Gastroesophageal sphincter (tissue), 3 donors: Measurements from ENCODE around the gene NCK2.

Source experiments
- EP300 ChIP-seq: sonication (generic); formaldehyde crosslinking; IDR thresholded peaks from one replicate; pipeline ENCODE4 v1.6.1; 2017; ENCODE audit warnings: antibody characterized with exemption, mild to moderate bottlenecking
- TF ChIP-seq, protein P1 (sequence below), 4 experiments: fragments of 200-600 bp in 2 of 4; fragments of 450-650 bp in 2 of 4; sonication (generic) in 1 of 4; IDR thresholded peaks; one replicate each; pipeline ENCODE4 v1.5.1; 2017 to 2019; ENCODE audit warnings: antibody characterized with exemption in 4 of 4, mild to moderate bottlenecking in 2 of 4, moderate library complexity in 2 of 4

- TF ChIP-seq, protein P1, sequence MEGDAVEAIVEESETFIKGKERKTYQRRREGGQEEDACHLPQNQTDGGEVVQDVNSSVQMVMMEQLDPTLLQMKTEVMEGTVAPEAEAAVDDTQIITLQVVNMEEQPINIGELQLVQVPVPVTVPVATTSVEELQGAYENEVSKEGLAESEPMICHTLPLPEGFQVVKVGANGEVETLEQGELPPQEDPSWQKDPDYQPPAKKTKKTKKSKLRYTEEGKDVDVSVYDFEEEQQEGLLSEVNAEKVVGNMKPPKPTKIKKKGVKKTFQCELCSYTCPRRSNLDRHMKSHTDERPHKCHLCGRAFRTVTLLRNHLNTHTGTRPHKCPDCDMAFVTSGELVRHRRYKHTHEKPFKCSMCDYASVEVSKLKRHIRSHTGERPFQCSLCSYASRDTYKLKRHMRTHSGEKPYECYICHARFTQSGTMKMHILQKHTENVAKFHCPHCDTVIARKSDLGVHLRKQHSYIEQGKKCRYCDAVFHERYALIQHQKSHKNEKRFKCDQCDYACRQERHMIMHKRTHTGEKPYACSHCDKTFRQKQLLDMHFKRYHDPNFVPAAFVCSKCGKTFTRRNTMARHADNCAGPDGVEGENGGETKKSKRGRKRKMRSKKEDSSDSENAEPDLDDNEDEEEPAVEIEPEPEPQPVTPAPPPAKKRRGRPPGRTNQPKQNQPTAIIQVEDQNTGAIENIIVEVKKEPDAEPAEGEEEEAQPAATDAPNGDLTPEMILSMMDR (IDR thresholded peaks at IDR 0.05): peak in 3 of 4 experiments; percentile 10 to 40 (median 23)
- no peak for TF ChIP-seq EP300
Observed at GRCh38 chr2:105919826-105920225, 175.1 kb downstream of the NCK2 start.
